Measurements from ENCODE around the gene ZSCAN23. TPM values are rescaled to one million over a fixed set of nuclear protein-coding genes. Genes with fewer than 3 reads are reported as not detected.
"Not testable (repeated sequence)": the region's sequence is repeated elsewhere in the genome, so short reads cannot be mapped to it uniquely, and the experiment has no call there.

ZSCAN23 gene
- polyA plus RNA-seq, 1 of the 3 experiments (the other 2 are of a cell fraction): 2.1 TPM

DNA sequence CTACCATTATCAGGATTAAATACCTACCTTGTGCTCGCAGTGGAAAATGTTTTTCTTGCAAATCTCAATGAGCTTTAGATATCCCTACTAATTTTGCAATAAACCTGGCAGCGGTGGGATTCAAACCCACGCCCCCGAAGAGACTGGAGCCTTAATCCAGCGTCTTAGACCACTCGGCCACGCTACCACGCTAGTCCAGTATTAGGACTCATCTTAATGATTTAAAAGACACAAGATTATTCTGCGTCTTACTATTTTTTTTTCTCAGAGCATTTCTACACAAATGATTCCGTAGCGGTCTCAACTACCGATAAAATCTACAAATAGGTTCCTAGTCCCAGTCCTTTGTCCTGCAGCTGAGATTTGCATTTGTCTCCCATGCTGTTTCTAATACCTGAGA, 35.2 kb upstream of the ZSCAN23 start:
- Histone ChIP-seq H3K79me2 (ENCODE audit: insufficient read depth) (no peaks in the 10 kb centered on the region), H3K9ac (no peak overlapping the region), H3K9me3 (no peaks in the 10 kb centered on the region), H3K4me3 (ENCODE audit: low read depth in 2 of 2, low read length in 1 of 2) (peak overlapping the region; percentile 35 to 36), H2AFZ (ENCODE audit: low read depth) (peak overlapping the region; percentile 41; the same call in 1 of the 2 replicates), H4K20me1 (ENCODE audit: insufficient read depth) (no peaks in the 10 kb centered on the region), H3F3A (replicated peaks; ENCODE audit: insufficient read depth) (no peaks in the 10 kb centered on the region), H3K9me2 (no peaks in the 10 kb centered on the region), H3K27me3 (ENCODE audit: insufficient read depth) (peaks cover 53% of the 10 kb centered on the region), H3K27ac (ENCODE audit: low read depth in 2 of 2, low read length in 1 of 2) (no peak overlapping the region), H3K36me3 (replicated peaks in 1 of 2; ENCODE audit: control insufficient read depth in 1 of 2, insufficient read depth in 2 of 2, low read length in 1 of 2) (no peaks in the 10 kb centered on the region), H3K4me1 (ENCODE audit: control insufficient read depth in 1 of 2, insufficient read depth in 2 of 2, low read depth in 1 of 2, low read length in 1 of 2) (peaks cover 4 to 8% of the 10 kb centered on the region in 2 experiments; a peak in 1 of 4 replicates), H3K4me2 (peak overlapping the region; percentile 55; the same call in 1 of the 2 replicates)
- no peak for TF ChIP-seq TCF12 (IDR thresholded peaks at IDR 0.05)
- no peak for TF ChIP-seq ELF1 (IDR thresholded peaks at IDR 0.05)
- TF ChIP-seq TAF1 (IDR thresholded peaks at IDR 0.05; ENCODE audit: borderline replicate concordance, low read depth, low read length): no peak
- no peak; the same call in 1 of the 2 replicates for TF ChIP-seq EZH2phosphoT487 (IDR thresholded peaks at IDR 0.05; ENCODE audit: borderline replicate concordance, low read depth)
- no peak for TF ChIP-seq RXRA (IDR thresholded peaks at IDR 0.05; ENCODE audit: borderline replicate concordance, low read depth)
- TF ChIP-seq, protein P1, sequence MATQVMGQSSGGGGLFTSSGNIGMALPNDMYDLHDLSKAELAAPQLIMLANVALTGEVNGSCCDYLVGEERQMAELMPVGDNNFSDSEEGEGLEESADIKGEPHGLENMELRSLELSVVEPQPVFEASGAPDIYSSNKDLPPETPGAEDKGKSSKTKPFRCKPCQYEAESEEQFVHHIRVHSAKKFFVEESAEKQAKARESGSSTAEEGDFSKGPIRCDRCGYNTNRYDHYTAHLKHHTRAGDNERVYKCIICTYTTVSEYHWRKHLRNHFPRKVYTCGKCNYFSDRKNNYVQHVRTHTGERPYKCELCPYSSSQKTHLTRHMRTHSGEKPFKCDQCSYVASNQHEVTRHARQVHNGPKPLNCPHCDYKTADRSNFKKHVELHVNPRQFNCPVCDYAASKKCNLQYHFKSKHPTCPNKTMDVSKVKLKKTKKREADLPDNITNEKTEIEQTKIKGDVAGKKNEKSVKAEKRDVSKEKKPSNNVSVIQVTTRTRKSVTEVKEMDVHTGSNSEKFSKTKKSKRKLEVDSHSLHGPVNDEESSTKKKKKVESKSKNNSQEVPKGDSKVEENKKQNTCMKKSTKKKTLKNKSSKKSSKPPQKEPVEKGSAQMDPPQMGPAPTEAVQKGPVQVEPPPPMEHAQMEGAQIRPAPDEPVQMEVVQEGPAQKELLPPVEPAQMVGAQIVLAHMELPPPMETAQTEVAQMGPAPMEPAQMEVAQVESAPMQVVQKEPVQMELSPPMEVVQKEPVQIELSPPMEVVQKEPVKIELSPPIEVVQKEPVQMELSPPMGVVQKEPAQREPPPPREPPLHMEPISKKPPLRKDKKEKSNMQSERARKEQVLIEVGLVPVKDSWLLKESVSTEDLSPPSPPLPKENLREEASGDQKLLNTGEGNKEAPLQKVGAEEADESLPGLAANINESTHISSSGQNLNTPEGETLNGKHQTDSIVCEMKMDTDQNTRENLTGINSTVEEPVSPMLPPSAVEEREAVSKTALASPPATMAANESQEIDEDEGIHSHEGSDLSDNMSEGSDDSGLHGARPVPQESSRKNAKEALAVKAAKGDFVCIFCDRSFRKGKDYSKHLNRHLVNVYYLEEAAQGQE (IDR thresholded peaks at IDR 0.05; ENCODE audit: low read depth, low read length): no peak
- no peak for TF ChIP-seq NRF1 (IDR thresholded peaks at IDR 0.05; ENCODE audit: low read depth, low read length)
- TF ChIP-seq SMC3 (IDR thresholded peaks at IDR 0.05; ENCODE audit: low read depth, low read length): no peak
- ChIA-PET CTCF (interaction anchor here (1.4 kb wide), 2 partner anchors 20 to 205 kb away, joined by 3 to 5 read pairs; no protein-coding TSS in a partner anchor), POLR2A (no interaction called here)
- WGBS (ENCODE audit: low lambda C conversion rate): 5% methylated on average over 12 of the region's 12 CpGs
- DNase-seq: no peak

DNA sequence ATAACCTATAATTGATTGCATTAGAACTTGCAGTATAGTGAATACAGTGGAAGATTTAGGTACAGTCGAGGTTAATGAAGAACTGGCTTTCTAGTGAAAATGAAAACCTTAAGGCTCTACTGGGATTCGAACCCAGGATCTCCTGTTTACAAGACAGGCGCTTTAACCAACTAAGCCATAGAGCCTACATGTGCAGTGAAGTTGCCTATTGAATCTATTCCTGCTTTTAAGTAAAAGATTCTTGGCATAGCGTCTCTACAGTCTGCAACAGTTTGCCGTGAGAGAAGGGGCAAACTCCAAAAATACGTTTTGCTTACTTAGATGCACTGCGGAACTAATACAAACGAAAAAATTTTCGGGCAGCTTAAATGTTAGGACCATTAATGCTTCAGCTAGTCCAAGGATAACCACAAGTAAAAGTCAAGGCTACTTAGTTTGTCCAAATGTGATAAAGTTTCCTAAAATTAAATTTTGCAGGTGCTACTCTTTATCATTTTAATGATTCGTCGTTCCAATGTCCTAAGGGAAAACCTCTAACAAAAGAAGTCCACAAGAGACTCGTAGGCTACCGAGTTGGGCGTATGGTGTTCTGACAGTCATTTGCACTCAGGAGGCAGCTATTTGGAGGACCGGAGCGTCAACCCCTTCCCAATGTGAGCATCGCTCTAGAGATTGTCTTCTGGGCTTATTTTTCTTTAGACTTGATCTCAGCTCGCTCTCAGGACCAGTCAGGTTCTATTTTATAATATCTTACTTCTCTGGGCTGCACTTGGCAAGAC, 31.3 kb upstream of the ZSCAN23 start:
- H3K79me2 ChIP-seq (ENCODE audit: insufficient read depth): no peaks in the 10 kb centered on the region
- WGBS (ENCODE audit: low lambda C conversion rate): 2% methylated on average over 18 of the region's 18 CpGs
- no peaks in the 10 kb centered on the region for H3K36me3 ChIP-seq (replicated peaks in 1 of 2; ENCODE audit: control insufficient read depth in 1 of 2, insufficient read depth in 2 of 2, low read length in 1 of 2)
- H3K4me2 ChIP-seq: peak overlapping the region; percentile 81
- peak overlapping the region; percentile 56 for H3K4me3 ChIP-seq (ENCODE audit: low read depth in 2 of 2, low read length in 1 of 2)
- peaks cover 4 to 8% of the 10 kb centered on the region in 2 experiments; a peak in 1 of 4 replicates for H3K4me1 ChIP-seq (ENCODE audit: control insufficient read depth in 1 of 2, insufficient read depth in 2 of 2, low read depth in 1 of 2, low read length in 1 of 2)
- no peaks in the 10 kb centered on the region for H4K20me1 ChIP-seq (ENCODE audit: insufficient read depth)
- no peak overlapping the region for H3K27ac ChIP-seq (ENCODE audit: low read depth in 2 of 2, low read length in 1 of 2)
- H3K27me3 ChIP-seq (ENCODE audit: insufficient read depth): peaks cover 31% of the 10 kb centered on the region
- H3K9ac ChIP-seq: no peak overlapping the region
- no peaks in the 10 kb centered on the region for H3K9me3 ChIP-seq
- TF ChIP-seq TCF12 (IDR thresholded peaks at IDR 0.05) (peak; percentile 18; the same call in 1 of the 2 replicates), RXRA (IDR thresholded peaks at IDR 0.05; ENCODE audit: borderline replicate concordance, low read depth) (0 out of 2 replicates have a peak, but pooled peaks have one; percentile 3), YY1 (IDR thresholded peaks at IDR 0.05; ENCODE audit: low read depth) (peak; percentile 31; the same call in 1 of the 2 replicates), EZH2phosphoT487 (IDR thresholded peaks at IDR 0.05; ENCODE audit: borderline replicate concordance, low read depth) (no peak), ELF1 (IDR thresholded peaks at IDR 0.05) (no peak), RFX5 (IDR thresholded peaks at IDR 0.05; ENCODE audit: low read length) (no peak), TEAD4 (IDR thresholded peaks at IDR 0.05; ENCODE audit: borderline replicate concordance, insufficient read depth) (peak; percentile 81; the same call in 1 of the 2 replicates), FOSL2 (IDR thresholded peaks at IDR 0.05; ENCODE audit: borderline replicate concordance, low read depth) (peak; percentile 73), NFIC (IDR thresholded peaks at IDR 0.05; ENCODE audit: borderline replicate concordance) (peak; percentile 40; the same call in 1 of the 2 replicates)
- TF ChIP-seq, protein P2, sequence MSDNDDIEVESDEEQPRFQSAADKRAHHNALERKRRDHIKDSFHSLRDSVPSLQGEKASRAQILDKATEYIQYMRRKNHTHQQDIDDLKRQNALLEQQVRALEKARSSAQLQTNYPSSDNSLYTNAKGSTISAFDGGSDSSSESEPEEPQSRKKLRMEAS (IDR thresholded peaks at IDR 0.05; ENCODE audit: low read depth): peak; percentile 29; the same call in 1 of the 2 replicates
- no peaks in the 10 kb centered on the region for H3K9me2 ChIP-seq
- peak overlapping the region; percentile 17; the same call in 1 of the 2 replicates for H2AFZ ChIP-seq (ENCODE audit: low read depth)
- POLR2A ChIA-PET: no interaction called here
- DNase-seq: peak; percentile 39
- CTCF ChIA-PET: interaction anchor here (1.0 to 1.2 kb wide), 3 partner anchors 13 to 39 kb away, joined by 3 read pairs; no protein-coding TSS in a partner anchor
- no peaks in the 10 kb centered on the region for H3F3A ChIP-seq (replicated peaks; ENCODE audit: insufficient read depth)

GRCh38 chr6:28469153-28469745, 26.0 kb upstream of the ZSCAN23 start:
- H3K4me3 ChIP-seq (ENCODE audit: low read depth in 2 of 2, low read length in 1 of 2); H3K4me1 ChIP-seq (ENCODE audit: control insufficient read depth in 1 of 2, insufficient read depth in 2 of 2, low read depth in 1 of 2, low read length in 1 of 2); DNase-seq; H3K27me3 ChIP-seq (ENCODE audit: insufficient read depth); H3F3A ChIP-seq (replicated peaks; ENCODE audit: insufficient read depth); H4K20me1 ChIP-seq (ENCODE audit: insufficient read depth); H3K4me2 ChIP-seq; H2AFZ ChIP-seq (ENCODE audit: low read depth); H3K36me3 ChIP-seq (replicated peaks in 1 of 2; ENCODE audit: control insufficient read depth in 1 of 2, insufficient read depth in 2 of 2, low read length in 1 of 2); POLR2A ChIA-PET; H3K9ac ChIP-seq; H3K27ac ChIP-seq (ENCODE audit: low read depth in 2 of 2, low read length in 1 of 2); H3K9me3 ChIP-seq; CTCF ChIA-PET; H3K79me2 ChIP-seq (ENCODE audit: insufficient read depth); H3K9me2 ChIP-seq: not testable (repeated sequence)
- WGBS (ENCODE audit: low lambda C conversion rate): no CpG with 5 or more reads among the region's 45 CpGs

All from SK-N-SH (cell line).